ENCODE results near the gene ESR2.

Gene ESR2

GRCh38 chr14:64244279-64244678 is 49.9 kb downstream of the ESR2 start:
- H3K27ac ChIP-seq = no peak overlapping the region
- no peak for TF ChIP-seq CTCF (conservative IDR thresholded peaks at IDR 0.05)

- H3K27ac ChIP-seq = no peak overlapping the region
- TF ChIP-seq CTCF (conservative IDR thresholded peaks at IDR 0.05) = no peak
Observed at GRCh38 chr14:64238631-64239030, 55.5 kb downstream of the ESR2 start.

- H3K27ac ChIP-seq = no peak overlapping the region
- TF ChIP-seq CTCF (conservative IDR thresholded peaks at IDR 0.05) = no peak
Observed at GRCh38 chr14:64238049-64238448, 56.1 kb downstream of the ESR2 start.

GRCh38 chr14:64235652-64236640 is 58.2 kb downstream of the ESR2 start:
- no peak for TF ChIP-seq CTCF (conservative IDR thresholded peaks at IDR 0.05)
- H3K27ac ChIP-seq = no peak overlapping the region

- TF ChIP-seq CTCF (conservative IDR thresholded peaks at IDR 0.05) = no peak
- no peak overlapping the region for H3K27ac ChIP-seq
Observed at GRCh38 chr14:64234877-64235651, 59.1 kb downstream of the ESR2 start.

GRCh38 chr14:64233531-64234190 is 60.5 kb downstream of the ESR2 start:
- H3K27ac ChIP-seq = no peak overlapping the region
- no peak for TF ChIP-seq CTCF (conservative IDR thresholded peaks at IDR 0.05)

- H3K27ac ChIP-seq = no peak overlapping the region
- no peak for TF ChIP-seq CTCF (conservative IDR thresholded peaks at IDR 0.05)
Observed at GRCh38 chr14:64232944-64233343, 61.2 kb downstream of the ESR2 start.
